ENCODE results near the gene DOCK2.

DNA sequence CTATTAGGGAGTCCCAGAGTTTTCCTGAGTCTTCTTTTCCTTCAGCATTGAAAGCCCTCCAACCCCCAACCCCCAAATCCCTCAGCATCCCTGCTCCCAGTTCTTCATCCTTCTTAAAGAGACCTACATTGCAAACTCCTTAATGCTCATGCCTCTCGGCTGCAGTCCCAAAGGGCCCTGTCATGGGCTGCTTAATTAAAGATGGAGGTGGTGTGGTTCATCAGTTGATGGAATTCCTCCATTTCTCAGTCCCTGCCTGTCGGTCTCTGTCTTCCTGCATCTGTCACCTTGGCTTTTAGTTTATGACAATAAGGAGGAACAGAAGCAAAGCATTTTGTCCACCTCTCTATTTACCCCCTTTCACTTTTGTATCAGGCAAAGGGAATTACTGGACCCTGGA lies 470.6 kb downstream of the DOCK2 start:
- TF ChIP-seq EZH2phosphoT487 (IDR thresholded peaks at IDR 0.05; ENCODE audit: insufficient read depth, low read depth) = no peak
- TF ChIP-seq EZH2 (IDR thresholded peaks at IDR 0.05; ENCODE audit: insufficient read depth, poor library complexity, severe bottlenecking) = no peak
